ENCODE data around the gene EFNA2. TPM values are rescaled to one million over a fixed set of nuclear protein-coding genes. Genes with fewer than 3 reads are reported as not detected.

Gene EFNA2
- total RNA-seq, 1 donor from 2014 or later, result 28.0 TPM

GRCh38 chr19:1288226-1288612 is 2.5 kb downstream of the EFNA2 start:
- Mint-ChIP-seq H3K9me3 (no peaks in the 10 kb centered on the region), H3K27me3 (ENCODE audit: low read depth) (peaks cover 11% of the 10 kb centered on the region), H3K27ac (ENCODE audit: unreplicated experiment) (no peak overlapping the region), H3K36me3 (ENCODE audit: low read depth) (no peaks in the 10 kb centered on the region), H3K4me1 (peaks cover 8% of the 10 kb centered on the region), H3K4me3 (peak overlapping the region; percentile 41)
- DNase-seq (ENCODE audit: low read depth, low spot score), result no peak
- TF ChIP-seq, protein P1, sequence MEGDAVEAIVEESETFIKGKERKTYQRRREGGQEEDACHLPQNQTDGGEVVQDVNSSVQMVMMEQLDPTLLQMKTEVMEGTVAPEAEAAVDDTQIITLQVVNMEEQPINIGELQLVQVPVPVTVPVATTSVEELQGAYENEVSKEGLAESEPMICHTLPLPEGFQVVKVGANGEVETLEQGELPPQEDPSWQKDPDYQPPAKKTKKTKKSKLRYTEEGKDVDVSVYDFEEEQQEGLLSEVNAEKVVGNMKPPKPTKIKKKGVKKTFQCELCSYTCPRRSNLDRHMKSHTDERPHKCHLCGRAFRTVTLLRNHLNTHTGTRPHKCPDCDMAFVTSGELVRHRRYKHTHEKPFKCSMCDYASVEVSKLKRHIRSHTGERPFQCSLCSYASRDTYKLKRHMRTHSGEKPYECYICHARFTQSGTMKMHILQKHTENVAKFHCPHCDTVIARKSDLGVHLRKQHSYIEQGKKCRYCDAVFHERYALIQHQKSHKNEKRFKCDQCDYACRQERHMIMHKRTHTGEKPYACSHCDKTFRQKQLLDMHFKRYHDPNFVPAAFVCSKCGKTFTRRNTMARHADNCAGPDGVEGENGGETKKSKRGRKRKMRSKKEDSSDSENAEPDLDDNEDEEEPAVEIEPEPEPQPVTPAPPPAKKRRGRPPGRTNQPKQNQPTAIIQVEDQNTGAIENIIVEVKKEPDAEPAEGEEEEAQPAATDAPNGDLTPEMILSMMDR (conservative IDR thresholded peaks at IDR 0.05), result no peak

DNA sequence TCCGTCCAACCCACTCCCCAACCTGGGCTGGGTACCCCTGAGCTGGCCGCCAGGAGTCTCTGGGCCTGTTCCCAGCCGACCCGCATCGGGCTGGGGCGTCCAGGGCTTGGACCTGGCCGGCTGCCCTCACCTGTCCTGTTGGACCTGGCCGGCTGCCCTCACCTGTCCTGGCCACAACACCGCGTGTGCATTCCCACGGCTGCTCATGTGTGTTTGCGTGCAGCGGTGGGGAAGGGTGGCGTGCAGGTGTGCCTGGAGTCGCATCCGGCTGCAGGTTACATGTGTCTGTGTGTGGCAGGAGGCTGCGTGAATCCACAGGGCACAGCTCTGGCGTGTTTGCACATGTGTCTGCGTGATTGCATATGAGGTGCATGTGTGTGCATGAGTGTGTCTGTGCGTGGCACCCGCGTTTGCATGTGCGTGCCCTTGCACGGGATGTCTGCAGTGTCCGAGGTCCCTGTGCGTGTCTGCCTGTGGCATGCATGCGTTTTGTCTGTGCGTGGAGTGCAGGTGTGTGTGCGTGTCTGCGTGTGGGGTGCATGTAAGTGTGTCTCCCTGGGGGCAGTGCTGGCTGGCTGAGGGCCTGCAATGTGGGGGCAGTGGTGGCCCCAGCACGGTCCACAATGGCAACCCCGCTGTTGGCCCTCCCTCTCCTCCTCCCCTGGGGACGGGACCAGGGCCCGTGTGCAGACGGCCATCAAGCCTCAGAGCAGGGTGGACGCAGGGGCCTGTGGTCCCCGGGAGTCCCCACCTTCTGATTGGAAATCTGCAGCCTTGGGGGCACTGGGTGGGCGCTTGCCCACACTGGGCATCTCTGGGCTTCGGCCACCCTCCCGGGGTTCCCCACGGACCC is 3.4 kb downstream of the EFNA2 start:
- TF ChIP-seq, protein P1 (conservative IDR thresholded peaks at IDR 0.05), result no peak
- H3K27me3 Mint-ChIP-seq (ENCODE audit: low read depth), result peaks cover 9% of the 10 kb centered on the region
- H3K4me3 Mint-ChIP-seq, result peak overlapping the region; percentile 57
- no peak for DNase-seq (ENCODE audit: low read depth, low spot score)
- H3K9me3 Mint-ChIP-seq, result no peaks in the 10 kb centered on the region
- H3K27ac Mint-ChIP-seq (ENCODE audit: unreplicated experiment), result no peak overlapping the region
- H3K4me1 Mint-ChIP-seq, result peaks cover 8% of the 10 kb centered on the region
- no peaks in the 10 kb centered on the region for H3K36me3 Mint-ChIP-seq (ENCODE audit: low read depth)

- DNase-seq (ENCODE audit: low read depth, low spot score), result no peak
- no peak overlapping the region for H3K4me3 Mint-ChIP-seq
- TF ChIP-seq, protein P1 (conservative IDR thresholded peaks at IDR 0.05), result no peak
- peaks cover 3% of the 10 kb centered on the region for H3K4me1 Mint-ChIP-seq
- peaks cover 5% of the 10 kb centered on the region for H3K27me3 Mint-ChIP-seq (ENCODE audit: low read depth)
- no peaks in the 10 kb centered on the region for H3K36me3 Mint-ChIP-seq (ENCODE audit: low read depth)
- H3K9me3 Mint-ChIP-seq, result no peaks in the 10 kb centered on the region
- no peak overlapping the region for H3K27ac Mint-ChIP-seq (ENCODE audit: unreplicated experiment)
These were observed 4.0 kb downstream of the EFNA2 start for GRCh38 chr19:1289686-1290025.

DNA sequence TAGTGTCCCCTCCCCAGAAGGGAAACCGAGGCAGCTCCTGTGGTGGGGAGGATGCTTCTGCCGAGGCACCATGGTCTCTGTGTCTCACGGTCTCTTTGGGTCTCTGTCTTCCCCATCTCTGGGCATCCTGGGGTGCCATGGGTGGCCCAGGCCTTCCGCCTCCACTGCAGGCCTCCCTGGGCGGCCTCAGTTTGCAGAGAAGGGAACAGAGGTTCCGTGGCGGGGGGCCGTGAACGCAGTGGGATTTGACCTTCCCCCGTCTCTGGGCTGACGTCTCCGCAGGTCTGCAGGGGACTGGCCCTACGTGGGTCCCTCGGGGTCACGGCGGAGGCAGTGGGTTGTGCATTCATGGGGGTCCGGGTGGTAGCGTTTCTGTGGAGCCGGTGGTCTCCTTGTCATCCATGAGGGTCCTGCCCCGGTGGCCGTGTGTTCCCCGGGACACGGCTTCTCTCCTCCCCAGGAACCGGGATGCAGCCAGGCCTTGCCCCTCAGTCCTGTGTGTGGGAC is 4.6 kb downstream of the EFNA2 start:
- Mint-ChIP-seq H3K27ac (ENCODE audit: unreplicated experiment) (no peak overlapping the region), H3K4me1 (no peaks in the 10 kb centered on the region), H3K4me3 (no peak overlapping the region), H3K36me3 (ENCODE audit: low read depth) (no peaks in the 10 kb centered on the region), H3K9me3 (no peaks in the 10 kb centered on the region), H3K27me3 (ENCODE audit: low read depth) (no peaks in the 10 kb centered on the region)
- DNase-seq (ENCODE audit: low read depth, low spot score), result no peak
- TF ChIP-seq, protein P1 (conservative IDR thresholded peaks at IDR 0.05), result no peak

- Mint-ChIP-seq H3K9me3 (no peaks in the 10 kb centered on the region), H3K27me3 (ENCODE audit: low read depth) (no peaks in the 10 kb centered on the region), H3K27ac (ENCODE audit: unreplicated experiment) (no peak overlapping the region), H3K4me1 (no peaks in the 10 kb centered on the region), H3K4me3 (no peak overlapping the region), H3K36me3 (ENCODE audit: low read depth) (no peaks in the 10 kb centered on the region)
- TF ChIP-seq, protein P1 (conservative IDR thresholded peaks at IDR 0.05), result no peak
- DNase-seq (ENCODE audit: low read depth, low spot score), result no peak
These were observed 5.3 kb downstream of the EFNA2 start for GRCh38 chr19:1290703-1291651.

All from neural crest cell (in vitro differentiated cells).